Vagina (tissue), 2 donors: ENCODE data around the gene ENTHD1. TPM values are rescaled to one million over a fixed set of nuclear protein-coding genes. Genes with fewer than 3 reads are reported as not detected.

Source experiments
- DNase-seq, 2 donors: peaks; one replicate each; pipeline ENCODE4 v3.0.0-alpha.2; 2017; ENCODE audit errors: extremely low spot score in 2 of 2
- H3K27ac ChIP-seq: fragments of 200-600 bp; sonication (generic); one replicate; pipeline ENCODE4 v1.5.1; 2019
- H3K27me3 ChIP-seq: fragments of 200-600 bp; sonication (generic); one replicate; pipeline ENCODE4 v1.5.1; 2019
- H3K36me3 ChIP-seq, 2 donors: fragments of 200-600 bp; sonication (generic); one replicate each; pipeline ENCODE4 v1.5.1; 2017 to 2019
- H3K4me1 ChIP-seq: fragments of 200-600 bp; sonication (generic); one replicate; pipeline ENCODE4 v1.5.1; 2019
- H3K4me3 ChIP-seq, 2 donors: fragments of 200-600 bp; sonication (generic); 1 replicate in 1 of 2; 2 replicates in 1 of 2; pipeline ENCODE4 v1.5.1; 2016 to 2019
- H3K9me3 ChIP-seq: fragments of 200-600 bp; sonication (generic); one replicate; pipeline ENCODE4 v1.5.1; 2019
- POLR2A ChIP-seq, 2 donors: fragments of 450-650 bp; IDR thresholded peaks; one replicate each; pipeline ENCODE4 v1.6.1; 2017; ENCODE audit warnings: antibody characterized with exemption in 2 of 2, mild to moderate bottlenecking in 2 of 2, moderate library complexity in 2 of 2
- POLR2AphosphoS5 ChIP-seq, 2 donors: sonication (generic); formaldehyde crosslinking; IDR thresholded peaks; one replicate each; pipeline ENCODE4 v1.9.0; 2017; ENCODE audit warnings: antibody characterized with exemption in 2 of 2, mild to moderate bottlenecking in 2 of 2, low read depth in 1 of 2; ENCODE audit not compliant: insufficient read depth in 1 of 2
- intact Hi-C: fragments of 100-400 bp; cut with DNase I; formaldehyde crosslinking; loops from one replicate; pipeline ENCODE4 v1.15.1; 2023
- total RNA-seq: library from RNA; depleted of rRNA; stranded (reverse); fragments of >200 nt; gene quantifications from one replicate; pipeline ENCODE4 v1.2.3, GENCODE V29; 2016
- TF ChIP-seq, protein P1 (sequence below), 3 experiments: fragments of 450-650 bp in 2 of 3; fragments of 200-600 bp in 1 of 3; sonication (generic) in 1 of 3; IDR thresholded peaks; one replicate each; pipeline ENCODE4 v1.5.1; 2017 to 2019; ENCODE audit warnings: antibody characterized with exemption in 3 of 3, mild to moderate bottlenecking in 2 of 3, moderate library complexity in 2 of 3

The ENTHD1 gene
- total RNA-seq, 1 donor from 2014 or later, result not detected

- Histone ChIP-seq H3K4me3 (no peak overlapping the region), H3K4me1 (no peaks in the 10 kb centered on the region), H3K27me3 (no peaks in the 10 kb centered on the region), H3K36me3 (no peaks in the 10 kb centered on the region), H3K27ac (no peak overlapping the region), H3K9me3 (peaks cover 5% of the 10 kb centered on the region)
- DNase-seq, result no peak
- TF ChIP-seq POLR2A (IDR thresholded peaks at IDR 0.05) (no peak), POLR2AphosphoS5 (IDR thresholded peaks at IDR 0.05; ENCODE audit: insufficient read depth in 1 of 2, low read depth in 1 of 2) (no peak)
- TF ChIP-seq, protein P1, sequence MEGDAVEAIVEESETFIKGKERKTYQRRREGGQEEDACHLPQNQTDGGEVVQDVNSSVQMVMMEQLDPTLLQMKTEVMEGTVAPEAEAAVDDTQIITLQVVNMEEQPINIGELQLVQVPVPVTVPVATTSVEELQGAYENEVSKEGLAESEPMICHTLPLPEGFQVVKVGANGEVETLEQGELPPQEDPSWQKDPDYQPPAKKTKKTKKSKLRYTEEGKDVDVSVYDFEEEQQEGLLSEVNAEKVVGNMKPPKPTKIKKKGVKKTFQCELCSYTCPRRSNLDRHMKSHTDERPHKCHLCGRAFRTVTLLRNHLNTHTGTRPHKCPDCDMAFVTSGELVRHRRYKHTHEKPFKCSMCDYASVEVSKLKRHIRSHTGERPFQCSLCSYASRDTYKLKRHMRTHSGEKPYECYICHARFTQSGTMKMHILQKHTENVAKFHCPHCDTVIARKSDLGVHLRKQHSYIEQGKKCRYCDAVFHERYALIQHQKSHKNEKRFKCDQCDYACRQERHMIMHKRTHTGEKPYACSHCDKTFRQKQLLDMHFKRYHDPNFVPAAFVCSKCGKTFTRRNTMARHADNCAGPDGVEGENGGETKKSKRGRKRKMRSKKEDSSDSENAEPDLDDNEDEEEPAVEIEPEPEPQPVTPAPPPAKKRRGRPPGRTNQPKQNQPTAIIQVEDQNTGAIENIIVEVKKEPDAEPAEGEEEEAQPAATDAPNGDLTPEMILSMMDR (IDR thresholded peaks at IDR 0.05), result no peak
- intact Hi-C loops, result no loop called here
Measured at GRCh38 chr22:39802682-39803081, 90.9 kb downstream of the ENTHD1 start.

GRCh38 chr22:39800790-39801520 lies 92.6 kb downstream of the ENTHD1 start:
- H3K27me3 ChIP-seq, result no peaks in the 10 kb centered on the region
- intact Hi-C loops, result no loop called here
- peaks cover 10% of the 10 kb centered on the region for H3K9me3 ChIP-seq
- no peaks in the 10 kb centered on the region for H3K4me1 ChIP-seq
- no peak overlapping the region for H3K27ac ChIP-seq
- DNase-seq, result no peak
- TF ChIP-seq POLR2AphosphoS5 (IDR thresholded peaks at IDR 0.05; ENCODE audit: insufficient read depth in 1 of 2, low read depth in 1 of 2) (no peak), POLR2A (IDR thresholded peaks at IDR 0.05) (no peak)
- TF ChIP-seq, protein P1 (IDR thresholded peaks at IDR 0.05), result no peak
- no peaks in the 10 kb centered on the region for H3K36me3 ChIP-seq
- H3K4me3 ChIP-seq, result no peak overlapping the region

DNA sequence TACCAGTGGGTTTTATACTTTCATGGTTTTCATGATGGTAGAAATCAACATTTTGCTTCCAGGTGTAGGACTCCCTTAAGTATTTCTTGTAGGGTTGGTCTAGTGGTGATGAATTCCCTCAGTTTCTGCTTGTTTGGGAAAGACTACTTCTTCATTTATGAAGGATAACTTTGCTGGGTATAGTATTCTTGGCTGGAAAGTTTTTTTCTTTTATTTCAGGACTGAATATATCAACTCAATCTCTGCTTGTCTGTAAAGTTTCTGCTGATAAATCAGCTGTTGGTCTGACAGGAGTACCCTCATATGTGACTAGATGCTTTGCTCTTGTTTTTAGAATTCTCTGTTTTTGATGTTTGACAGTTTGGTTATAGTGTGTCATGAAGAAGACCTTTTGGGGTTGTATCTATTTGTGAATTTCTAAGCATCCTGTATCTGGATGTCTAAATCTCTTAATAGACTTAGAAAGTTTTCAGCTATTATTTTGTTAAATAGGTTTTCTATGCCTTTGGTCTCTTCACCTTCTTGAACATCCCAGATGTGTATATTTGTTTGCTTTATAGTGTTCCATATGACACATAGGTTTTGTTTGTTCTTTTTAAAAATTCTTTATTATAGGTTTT lies 95.9 kb downstream of the ENTHD1 start:
- Histone ChIP-seq H3K36me3 (no peaks in the 10 kb centered on the region), H3K27ac (no peak overlapping the region), H3K27me3 (no peaks in the 10 kb centered on the region), H3K9me3 (peaks cover 10% of the 10 kb centered on the region), H3K4me1 (no peaks in the 10 kb centered on the region), H3K4me3 (no peak overlapping the region)
- no peak for DNase-seq
- TF ChIP-seq POLR2A (IDR thresholded peaks at IDR 0.05), result no peak
- TF ChIP-seq, protein P1 (IDR thresholded peaks at IDR 0.05), result no peak
- no peak for TF ChIP-seq POLR2AphosphoS5 (IDR thresholded peaks at IDR 0.05; ENCODE audit: insufficient read depth in 1 of 2, low read depth in 1 of 2)
- intact Hi-C loops, result no loop called here

DNA sequence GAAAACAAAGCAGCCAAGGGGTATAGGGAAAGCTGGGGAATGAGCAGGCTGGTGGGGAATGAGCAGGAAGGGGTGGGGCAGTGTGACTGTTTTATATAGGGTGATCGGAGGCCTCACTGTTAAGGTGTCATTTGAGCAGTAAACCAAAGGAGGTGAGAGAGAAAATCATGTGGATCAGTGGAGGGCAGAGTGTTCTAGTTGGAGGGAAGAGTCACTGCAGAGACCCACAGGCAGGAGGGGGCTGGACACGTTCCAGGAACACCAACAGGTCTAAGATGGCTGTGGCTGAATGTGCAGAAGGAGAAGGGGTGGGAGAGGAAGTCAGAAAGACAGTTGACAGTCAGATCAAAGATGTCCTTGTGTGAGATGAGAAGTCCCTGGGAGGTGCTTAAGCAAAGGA lies 103.8 kb downstream of the ENTHD1 start:
- no peak for TF ChIP-seq POLR2A (IDR thresholded peaks at IDR 0.05)
- no peak for TF ChIP-seq POLR2AphosphoS5 (IDR thresholded peaks at IDR 0.05; ENCODE audit: insufficient read depth in 1 of 2, low read depth in 1 of 2)
- TF ChIP-seq, protein P1 (IDR thresholded peaks at IDR 0.05), result no peak

DNA sequence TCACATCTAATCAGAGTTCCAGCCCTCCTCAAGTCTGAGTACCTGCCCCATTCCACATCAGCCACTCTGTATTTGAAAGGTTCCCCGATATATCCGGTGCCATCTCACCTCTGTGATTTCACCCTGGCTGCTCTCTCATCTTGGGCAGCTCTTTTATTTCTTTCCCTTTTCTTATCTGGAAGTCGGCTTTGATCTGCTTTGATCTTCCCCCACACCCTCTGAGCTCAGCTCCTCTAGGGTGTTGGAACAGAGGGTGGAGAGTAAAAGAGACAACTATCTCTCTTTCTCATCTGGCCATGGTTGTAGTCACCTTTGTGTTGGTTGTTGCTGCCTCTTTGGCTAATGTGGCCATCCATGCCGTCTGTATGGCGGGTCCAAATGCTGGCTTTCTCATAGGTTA lies 108.3 kb downstream of the ENTHD1 start:
- Histone ChIP-seq H3K27me3 (no peaks in the 10 kb centered on the region), H3K36me3 (no peaks in the 10 kb centered on the region), H3K9me3 (no peaks in the 10 kb centered on the region), H3K4me1 (no peaks in the 10 kb centered on the region), H3K27ac (no peak overlapping the region), H3K4me3 (no peak overlapping the region)
- TF ChIP-seq, protein P1 (IDR thresholded peaks at IDR 0.05), result no peak
- no peak for TF ChIP-seq POLR2A (IDR thresholded peaks at IDR 0.05)
- no peak for TF ChIP-seq POLR2AphosphoS5 (IDR thresholded peaks at IDR 0.05; ENCODE audit: insufficient read depth in 1 of 2, low read depth in 1 of 2)
- intact Hi-C loops, result no loop called here
- no peak for DNase-seq

More for the DNA sequence above, 103.8 kb downstream of the ENTHD1 start:
- intact Hi-C loops, result no loop called here
- no peak overlapping the region for H3K4me3 ChIP-seq
- H3K9me3 ChIP-seq, result no peaks in the 10 kb centered on the region
- no peak for DNase-seq
- H3K27me3 ChIP-seq, result no peaks in the 10 kb centered on the region
- no peaks in the 10 kb centered on the region for H3K4me1 ChIP-seq
- no peaks in the 10 kb centered on the region for H3K36me3 ChIP-seq
- no peak overlapping the region for H3K27ac ChIP-seq
